Measurements from ENCODE around the gene EID2.

The EID2 gene

DNA sequence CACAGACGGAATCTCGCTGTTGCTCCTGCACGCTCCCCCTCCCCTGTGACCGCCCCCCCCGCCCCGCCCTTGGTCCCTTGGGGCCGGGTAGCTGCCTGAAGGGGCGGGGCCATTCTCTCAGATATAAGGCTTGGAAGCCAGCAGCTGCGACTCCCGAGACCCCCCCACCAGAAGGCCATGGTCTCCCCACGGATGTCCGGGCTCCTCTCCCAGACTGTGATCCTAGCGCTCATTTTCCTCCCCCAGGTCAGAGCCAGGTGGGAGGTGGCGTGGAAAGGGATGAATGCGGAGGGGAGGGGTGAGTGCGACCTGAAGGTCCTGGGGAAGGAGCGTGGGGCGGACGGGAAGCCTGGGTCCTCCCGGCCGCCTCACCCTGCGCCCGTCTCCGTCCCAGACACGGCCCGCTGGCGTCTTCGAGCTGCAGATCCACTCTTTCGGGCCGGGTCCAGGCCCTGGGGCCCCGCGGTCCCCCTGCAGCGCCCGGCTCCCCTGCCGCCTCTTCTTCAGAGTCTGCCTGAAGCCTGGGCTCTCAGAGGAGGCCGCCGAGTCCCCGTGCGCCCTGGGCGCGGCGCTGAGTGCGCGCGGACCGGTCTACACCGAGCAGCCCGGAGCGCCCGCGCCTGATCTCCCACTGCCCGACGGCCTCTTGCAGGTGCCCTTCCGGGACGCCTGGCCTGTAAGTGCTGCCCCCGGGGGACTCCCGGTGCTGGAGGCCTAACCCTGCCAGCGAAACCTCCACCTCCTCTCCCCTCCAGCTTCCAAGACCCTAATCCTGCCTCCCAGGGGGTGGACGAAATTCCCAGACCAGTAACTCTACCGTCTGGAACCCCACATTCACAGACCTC, 40.9 kb downstream of the EID2 start, which contains the start of gene DLL3:
Gene DLL3, plus strand, starts transcription at position 150 of the 845 bp plus-strand sequence. Its CDS starts 28 bp downstream, at position 178.
- Histone ChIP-seq H3K4me3 (peak within 1 kb of the TSS; percentile 47), H3K27ac (no peak within 1 kb of the TSS)
- no peak for TF ChIP-seq CTCF (IDR thresholded peaks at IDR 0.05)
- DNase-seq (ENCODE audit: low spot score): no peak

- peak overlapping the region; percentile 47 for H3K4me3 ChIP-seq
- DNase-seq (ENCODE audit: low spot score): no peak
Observed at GRCh38 chr19:39497996-39498797, 41.8 kb downstream of the EID2 start.

GRCh38 chr19:39497701-39497995, 42.3 kb downstream of the EID2 start:
- DNase-seq (ENCODE audit: low spot score): no peak
- H3K27ac ChIP-seq: no peak overlapping the region
- no peak for TF ChIP-seq CTCF (IDR thresholded peaks at IDR 0.05)
- peak overlapping the region; percentile 47 for H3K4me3 ChIP-seq

More at GRCh38 chr19:39497996-39498797, 41.8 kb downstream of the EID2 start:
- no peak for TF ChIP-seq CTCF (IDR thresholded peaks at IDR 0.05)
- H3K27ac ChIP-seq: no peak overlapping the region

- no peak for DNase-seq (ENCODE audit: low spot score)
- TF ChIP-seq CTCF (IDR thresholded peaks at IDR 0.05): no peak
- no peak overlapping the region for H3K4me3 ChIP-seq
- H3K27ac ChIP-seq: no peak overlapping the region
Observed at GRCh38 chr19:39496063-39496462, 43.9 kb downstream of the EID2 start.

GRCh38 chr19:39494661-39495060, 45.3 kb downstream of the EID2 start:
- Histone ChIP-seq H3K4me3 (no peak overlapping the region), H3K27ac (no peak overlapping the region)
- TF ChIP-seq CTCF (IDR thresholded peaks at IDR 0.05): no peak
- no peak for DNase-seq (ENCODE audit: low spot score)

DNA sequence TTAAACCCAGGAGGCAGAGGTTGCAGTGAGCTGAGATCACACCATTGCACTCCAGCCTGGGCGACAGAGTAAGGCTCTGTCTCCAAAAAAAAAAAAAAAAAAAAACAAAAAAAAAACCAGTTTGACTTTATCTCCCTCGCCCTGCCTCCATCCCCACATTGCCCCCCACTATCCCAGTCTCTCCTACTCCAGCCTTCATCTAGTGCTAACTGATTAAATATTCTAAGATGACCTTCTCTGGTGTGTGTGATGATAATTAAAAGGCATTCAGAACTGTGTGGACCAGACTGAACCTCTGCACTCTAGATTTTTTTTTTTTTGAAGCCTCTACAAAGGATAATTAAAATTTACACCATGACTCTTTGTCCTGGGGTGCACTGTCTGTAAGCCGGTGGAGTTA, 47.2 kb downstream of the EID2 start:
- no peak overlapping the region for H3K27ac ChIP-seq
- H3K4me3 ChIP-seq: no peak overlapping the region
- no peak for DNase-seq (ENCODE audit: low spot score)
- TF ChIP-seq CTCF (IDR thresholded peaks at IDR 0.05): no peak

Data from coronary artery (tissue), 2 donors.